HG02973 (cell line): ENCODE data around the gene PIGT.
"Not testable (repeated sequence)": the region's sequence is repeated elsewhere in the genome, so short reads cannot be mapped to it uniquely, and the experiment has no call there.

Experiments used
- ATAC-seq: cut with Tn5 transposase; IDR thresholded peaks from one replicate; pipeline ENCODE4 v1.9.1; 2021; ENCODE audit warnings: moderate library complexity; ENCODE audit not compliant: unreplicated experiment

PIGT gene

GRCh38 chr20:45462711-45463509 lies 47.0 kb downstream of the PIGT start:
- ATAC-seq: no peak

GRCh38 chr20:45463709-45464108 lies 47.8 kb downstream of the PIGT start:
- ATAC-seq: no peak

GRCh38 chr20:45465491-45466266 lies 49.7 kb downstream of the PIGT start:
- ATAC-seq: no peak

- ATAC-seq: no peak
Measured at GRCh38 chr20:45467172-45467571, 51.2 kb downstream of the PIGT start.

DNA sequence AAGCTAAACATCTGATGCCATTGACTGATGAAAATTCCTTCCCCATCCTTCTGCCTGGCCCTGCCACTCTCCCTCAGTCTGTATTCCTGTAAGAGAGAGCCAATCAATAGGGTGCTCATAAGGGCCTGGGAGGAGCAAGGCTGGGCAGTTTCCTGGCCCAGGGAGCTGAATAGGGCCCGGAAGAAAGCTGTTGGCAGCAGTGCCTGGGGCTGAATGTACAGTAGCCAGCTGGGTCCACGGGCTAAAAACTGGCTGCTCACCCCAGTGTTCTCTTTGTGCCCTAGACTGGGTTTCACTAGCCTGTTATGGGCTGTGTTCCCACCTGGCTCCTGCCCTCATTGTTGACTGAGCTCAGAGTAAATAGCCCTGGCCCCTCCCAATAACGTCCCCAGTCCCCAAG lies 51.9 kb downstream of the PIGT start:
- no peak for ATAC-seq

GRCh38 chr20:45469336-45470261 lies 53.7 kb downstream of the PIGT start, which contains the start of gene WFDC2:
WFDC2 (plus strand) TSS chr20:45469753; CDS start chr20:45469782, 29 bp downstream.
- ATAC-seq: no peak

DNA sequence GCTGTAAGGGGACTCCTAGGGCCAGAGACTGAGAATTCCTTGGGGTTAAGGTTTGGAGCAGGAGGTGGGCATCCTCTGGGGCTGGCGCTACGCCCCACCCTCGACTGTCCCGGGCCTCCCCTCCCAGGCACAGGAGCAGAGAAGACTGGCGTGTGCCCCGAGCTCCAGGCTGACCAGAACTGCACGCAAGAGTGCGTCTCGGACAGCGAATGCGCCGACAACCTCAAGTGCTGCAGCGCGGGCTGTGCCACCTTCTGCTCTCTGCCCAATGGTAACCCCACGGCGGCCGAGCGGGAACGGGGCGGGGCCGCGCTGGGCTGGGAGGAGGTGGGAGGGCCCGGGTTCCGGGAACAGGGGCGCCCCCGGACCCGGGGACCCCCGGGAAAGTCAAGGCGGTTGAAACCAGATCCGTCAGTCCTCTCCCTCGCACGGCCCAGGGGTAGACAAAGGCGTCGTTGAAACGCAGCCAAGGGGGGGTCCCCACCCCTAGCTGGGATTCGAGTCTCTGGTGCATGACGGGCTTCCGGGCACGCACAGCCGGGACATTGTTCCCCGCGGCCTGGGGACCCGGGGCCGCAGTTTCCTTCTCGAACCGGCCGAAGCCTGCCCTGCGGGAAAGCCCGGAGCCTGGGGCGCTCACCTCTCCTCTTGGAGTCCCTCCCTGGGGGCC lies 54.5 kb downstream of the PIGT start:
- no peak for ATAC-seq

DNA sequence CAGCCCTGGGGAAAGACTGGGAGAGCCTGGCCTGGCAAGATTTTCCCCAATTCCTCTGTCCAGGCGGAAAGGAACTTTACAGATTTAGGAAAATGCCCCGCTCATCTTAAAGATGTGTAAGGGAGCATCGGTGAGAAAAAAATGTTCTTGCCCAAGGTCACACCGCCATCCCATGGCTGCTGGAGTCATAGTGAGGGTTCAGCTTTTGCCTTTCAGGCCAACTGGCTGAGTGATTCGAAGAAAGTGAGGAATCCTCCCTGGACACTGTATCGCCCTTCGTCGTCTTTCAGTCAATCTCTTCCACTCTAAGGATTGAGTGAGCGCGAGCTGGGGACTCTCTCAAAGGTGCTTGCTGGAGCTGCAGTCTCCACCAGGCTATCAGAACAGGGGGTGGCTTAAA lies 55.0 kb downstream of the PIGT start:
- no peak for ATAC-seq

DNA sequence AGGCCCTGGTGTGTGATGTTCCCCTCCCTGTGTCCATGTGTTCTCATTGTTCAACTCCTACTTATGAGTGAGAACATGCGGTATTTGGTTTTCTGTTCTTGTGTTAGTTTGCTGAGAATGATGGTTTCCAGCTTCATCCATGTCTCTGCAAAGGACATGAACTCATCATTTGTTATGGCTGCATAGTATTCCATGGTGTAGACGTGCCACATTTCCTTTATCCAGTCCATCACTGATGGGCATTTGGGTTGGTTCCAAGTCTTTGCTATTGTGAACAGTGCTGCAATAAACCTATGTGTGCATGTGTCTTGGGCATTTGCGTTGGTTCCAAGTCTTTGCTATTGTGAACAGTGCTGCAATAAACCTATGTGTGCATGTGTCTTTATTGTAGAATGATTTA lies 56.3 kb downstream of the PIGT start:
- ATAC-seq: not testable (repeated sequence)
